OCI-LY7 (cell line): ENCODE measurements around the gene SPINK8. TPM values are rescaled to one million over a fixed set of nuclear protein-coding genes. Genes with fewer than 3 reads are reported as not detected.

Experiments used
- BruUV-seq: library from RNA; stranded (reverse); fragments of 400-500 nt; replicated peaks from 2 replicates; lab custom pipeline; 2021; lab: Mats Ljungman, UMichigan
- CTCF ChIA-PET: fragments of 300-600 bp; sonication (Branson Sonifier 250); formaldehyde crosslinking; loops from one replicate; lab custom pipeline; 2022; ENCODE audit warnings: antibody characterized with exemption; ENCODE audit not compliant: unreplicated experiment; lab: Charles Lee
- POLR2A ChIA-PET: fragments of 300-600 bp; sonication (Branson Sonifier 250); formaldehyde crosslinking; loops from one replicate; lab custom pipeline; 2022; ENCODE audit warnings: antibody characterized with exemption; lab: Charles Lee
- DNase-seq: peaks from one replicate; pipeline ENCODE4 v3.0.0-alpha.2; 2015; ENCODE audit warnings: low spot score
- H2AFZ ChIP-seq: fragments of 200-600 bp; sonication (generic), shearing (Covaris generic); 2 replicates; pipeline ENCODE4 v1.6.1; 2014; ENCODE audit warnings: mild to moderate bottlenecking, antibody characterized with exemption, low read length, moderate library complexity
- H3K27ac ChIP-seq: fragments of 200-600 bp; sonication (generic); 2 replicates; pipeline ENCODE4 v1.5.1; 2014; ENCODE audit warnings: mixed run types, low read depth, mild to moderate bottlenecking, moderate library complexity, low read length, inconsistent platforms; ENCODE audit not compliant: poor library complexity, severe bottlenecking
- H3K36me3 ChIP-seq: fragments of 200-600 bp; sonication (generic); 2 replicates; pipeline ENCODE4 v1.6.1; 2014; ENCODE audit warnings: mild to moderate bottlenecking, antibody characterized with exemption, low read length, moderate library complexity, mixed read lengths; ENCODE audit not compliant: insufficient read depth
- H3K4me1 ChIP-seq: fragments of 200-600 bp; sonication (generic); 2 replicates; pipeline ENCODE4 v1.5.1; 2014; ENCODE audit warnings: mild to moderate bottlenecking, low read length; ENCODE audit not compliant: insufficient read depth, poor library complexity, severe bottlenecking
- H3K4me2 ChIP-seq: fragments of 200-600 bp; sonication (generic); 2 replicates; pipeline ENCODE4 v1.6.1; 2014; ENCODE audit warnings: mild to moderate bottlenecking, low read length
- H3K4me3 ChIP-seq: fragments of 200-600 bp; sonication (generic); 2 replicates; pipeline ENCODE4 v1.5.1; 2014; ENCODE audit warnings: mild to moderate bottlenecking, low read depth, low read length; ENCODE audit not compliant: poor library complexity, severe bottlenecking
- H3K79me2 ChIP-seq: fragments of 200-600 bp; sonication (generic); 2 replicates; pipeline ENCODE4 v1.6.1; 2016; ENCODE audit warnings: low read depth, mild to moderate bottlenecking, low read length, moderate library complexity, mixed read lengths; ENCODE audit not compliant: insufficient read depth
- H3K9me2 ChIP-seq: fragments of 200-600 bp; sonication (generic); 2 replicates; pipeline ENCODE4 v1.6.1; 2016; ENCODE audit warnings: mild to moderate bottlenecking, low read length, mixed read lengths; ENCODE audit not compliant: insufficient read depth
- H3K9me3 ChIP-seq: fragments of 200-600 bp; sonication (generic); 2 replicates; pipeline ENCODE4 v1.6.1; 2014; ENCODE audit warnings: mild to moderate bottlenecking, mixed run types, low read length, mixed read lengths
- H4K20me1 ChIP-seq: fragments of 200-600 bp; sonication (generic); 2 replicates; pipeline ENCODE4 v1.6.1; 2014; ENCODE audit warnings: mild to moderate bottlenecking, antibody characterized with exemption, low read length, moderate library complexity, mixed read lengths; ENCODE audit not compliant: insufficient read depth
- EZH2phosphoT487 ChIP-seq: fragments of 200-600 bp; sonication (generic); IDR thresholded peaks from 2 replicates; pipeline ENCODE4 v1.6.1; 2018; ENCODE audit warnings: low read depth, borderline replicate concordance, mild to moderate bottlenecking, mixed run types, antibody characterized with exemption, low read length, moderate library complexity, mixed read lengths
- intact Hi-C: fragments of 100-400 bp; cut with micrococcal nuclease; formaldehyde crosslinking; loops from one replicate; pipeline ENCODE4 v1.10.0; 2022; ENCODE audit not compliant: unreplicated experiment
- total RNA-seq, 2 experiments: library from RNA; depleted of rRNA in 1 of 2; stranded (reverse); fragments of >200 nt in 1 of 2; shearing (Covaris generic) in 1 of 2; gene quantifications; 2 replicates each; pipeline ENCODE4 v1.2.3, GENCODE V29; 2014 to 2022
- TF ChIP-seq, protein P1 (sequence below): fragments of 200-600 bp; sonication (generic); conservative IDR thresholded peaks from 2 replicates; pipeline ENCODE4 v1.5.1; 2014; ENCODE audit warnings: mild to moderate bottlenecking, antibody characterized with exemption, low read length, moderate library complexity, mixed read lengths

The SPINK8 gene
- total RNA-seq, 2 experiments from 2014 or later, result not detected

DNA sequence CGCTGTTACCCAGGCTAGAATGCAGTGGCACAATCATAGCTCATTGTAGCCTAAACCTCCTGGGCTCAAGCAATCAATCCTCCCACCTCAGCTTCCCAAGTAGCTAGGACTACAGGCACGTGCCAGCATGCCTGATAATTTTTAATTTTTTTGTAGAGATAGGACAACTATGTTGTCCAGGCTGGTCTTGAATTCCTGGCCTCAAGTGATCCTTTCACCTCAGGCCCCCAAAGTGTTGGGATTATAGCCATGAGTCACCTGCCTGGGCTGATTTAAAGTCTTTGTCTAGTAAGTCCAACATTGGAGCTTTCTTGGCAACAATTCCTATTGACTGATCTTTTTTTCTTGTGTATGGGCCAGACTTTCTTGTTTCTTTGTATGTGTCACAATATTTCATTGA, 28.1 kb downstream of the SPINK8 start:
- no peak for DNase-seq
- no peak for TF ChIP-seq EZH2phosphoT487
- TF ChIP-seq, protein P1, sequence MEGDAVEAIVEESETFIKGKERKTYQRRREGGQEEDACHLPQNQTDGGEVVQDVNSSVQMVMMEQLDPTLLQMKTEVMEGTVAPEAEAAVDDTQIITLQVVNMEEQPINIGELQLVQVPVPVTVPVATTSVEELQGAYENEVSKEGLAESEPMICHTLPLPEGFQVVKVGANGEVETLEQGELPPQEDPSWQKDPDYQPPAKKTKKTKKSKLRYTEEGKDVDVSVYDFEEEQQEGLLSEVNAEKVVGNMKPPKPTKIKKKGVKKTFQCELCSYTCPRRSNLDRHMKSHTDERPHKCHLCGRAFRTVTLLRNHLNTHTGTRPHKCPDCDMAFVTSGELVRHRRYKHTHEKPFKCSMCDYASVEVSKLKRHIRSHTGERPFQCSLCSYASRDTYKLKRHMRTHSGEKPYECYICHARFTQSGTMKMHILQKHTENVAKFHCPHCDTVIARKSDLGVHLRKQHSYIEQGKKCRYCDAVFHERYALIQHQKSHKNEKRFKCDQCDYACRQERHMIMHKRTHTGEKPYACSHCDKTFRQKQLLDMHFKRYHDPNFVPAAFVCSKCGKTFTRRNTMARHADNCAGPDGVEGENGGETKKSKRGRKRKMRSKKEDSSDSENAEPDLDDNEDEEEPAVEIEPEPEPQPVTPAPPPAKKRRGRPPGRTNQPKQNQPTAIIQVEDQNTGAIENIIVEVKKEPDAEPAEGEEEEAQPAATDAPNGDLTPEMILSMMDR, result no peak
- Histone ChIP-seq H4K20me1 (no peaks in the 10 kb centered on the region), H3K4me2 (no peak overlapping the region), H3K9me3 (no peaks in the 10 kb centered on the region), H3K9me2 (no peaks in the 10 kb centered on the region), H3K27ac (peak overlapping the region; percentile 73), H3K4me1 (peaks cover 48% of the 10 kb centered on the region), H3K79me2 (peaks cover 14% of the 10 kb centered on the region; the same call in 1 of the 2 replicates), H3K36me3 (no peaks in the 10 kb centered on the region), H2AFZ (no peak overlapping the region), H3K4me3 (no peak overlapping the region)
- ChIA-PET CTCF (no interaction called here), POLR2A (interaction anchor here (0.6 to 1.4 kb wide), 3 partner anchors 10 to 569 kb away, joined by 3 to 4 read pairs (median 3); no protein-coding TSS in a partner anchor)
- intact Hi-C loops, result loop anchor here (10.0 kb wide), 1 partner anchor 129 kb away; the partner anchor contains the start of gene PLXNB1
- no TSS peak for BruUV-seq

GRCh38 chr3:48303021-48303420, 30.4 kb downstream of the SPINK8 start:
- H3K9me3 ChIP-seq, result no peaks in the 10 kb centered on the region
- H3K27ac ChIP-seq, result peak overlapping the region; percentile 86
- peak; percentile 19 for DNase-seq
- no peaks in the 10 kb centered on the region for H3K9me2 ChIP-seq
- H3K4me1 ChIP-seq, result peaks cover 60% of the 10 kb centered on the region
- H3K4me3 ChIP-seq, result no peak overlapping the region
- H4K20me1 ChIP-seq, result no peaks in the 10 kb centered on the region
- ChIA-PET CTCF (no interaction called here), POLR2A (no interaction called here)
- H3K4me2 ChIP-seq, result peak overlapping the region; percentile 99
- TF ChIP-seq, protein P1, result no peak
- TF ChIP-seq EZH2phosphoT487, result no peak
- no TSS peak for BruUV-seq
- peaks cover 34% of the 10 kb centered on the region; the same call in 1 of the 2 replicates for H3K79me2 ChIP-seq
- H2AFZ ChIP-seq, result no peak overlapping the region
- intact Hi-C loops, result loop anchor here (5.0 to 10.0 kb wide), 2 partner anchors 132 to 521 kb away; partner anchors contain the start of genes PLXNB1 and SMARCC1
- peaks cover 7% of the 10 kb centered on the region for H3K36me3 ChIP-seq

DNA sequence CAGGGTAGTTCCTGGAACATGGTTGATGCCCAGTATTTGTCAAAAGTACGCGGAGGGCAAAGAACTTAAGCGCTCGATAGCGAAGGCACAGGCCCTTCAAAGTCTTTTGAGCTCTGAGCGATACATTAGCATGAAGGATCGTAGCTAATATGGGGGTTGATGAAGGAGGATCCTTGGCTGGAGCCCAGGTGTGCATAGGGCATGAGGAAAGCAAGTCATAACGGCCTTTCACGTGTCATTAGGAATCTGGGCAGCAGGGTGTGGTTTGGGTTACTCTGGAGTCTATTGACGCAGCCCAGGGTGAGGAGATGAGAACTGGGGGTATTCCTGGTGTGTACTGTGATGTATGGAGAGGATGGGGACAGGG, 31.7 kb downstream of the SPINK8 start:
- intact Hi-C loops, result loop anchor here (2.0 to 10.0 kb wide), 5 partner anchors 61 to 519 kb away; partner anchors contain the start of genes CDC25A, PFKFB4, PLXNB1 and SMARCC1

More for the DNA sequence above, 31.7 kb downstream of the SPINK8 start:
- Histone ChIP-seq H3K4me3 (peak overlapping the region; percentile 82), H3K4me2 (peak overlapping the region; percentile 99), H3K4me1 (peaks cover 53% of the 10 kb centered on the region), H3K9me2 (no peaks in the 10 kb centered on the region), H3K9me3 (no peaks in the 10 kb centered on the region), H3K27ac (peak overlapping the region; percentile 86), H2AFZ (peak overlapping the region; percentile 83; the same call in 1 of the 2 replicates), H4K20me1 (no peaks in the 10 kb centered on the region), H3K79me2 (peaks cover 34% of the 10 kb centered on the region; the same call in 1 of the 2 replicates), H3K36me3 (peaks cover 20% of the 10 kb centered on the region)
- DNase-seq, result peak; percentile 52
- BruUV-seq, result TSS peak; percentile 83
- ChIA-PET POLR2A (interaction anchor here (0.5 to 0.7 kb wide), 3 partner anchors 81 to 1011 kb away, joined by 3 to 5 read pairs (median 4); no protein-coding TSS in a partner anchor), CTCF (no interaction called here)
- TF ChIP-seq EZH2phosphoT487, result no peak
- TF ChIP-seq, protein P1, result no peak
